SK-N-SH (cell line): ENCODE measurements around the gene NBEA. TPM values are rescaled to one million over a fixed set of nuclear protein-coding genes. Genes with fewer than 3 reads are reported as not detected.
A peak's percentile ranks its signal among the peaks of the same experiment; 100 is the strongest.

Experiments
- CTCF ChIA-PET: fragments of 300-600, 350-600 bp; formaldehyde crosslinking; extraction: SDS; loops from one replicate; lab custom pipeline; 2021; lab: Yijun Ruan, JAX
- POLR2A ChIA-PET: fragments of 350-600 bp; sonication (Branson Sonifier 250); formaldehyde crosslinking; extraction: SDS; loops from one replicate; lab custom pipeline; 2020; ENCODE audit warnings: antibody characterized with exemption, inconsistent platforms; lab: Yijun Ruan, JAX
- DNase-seq: peaks from one replicate; pipeline ENCODE4 v3.0.0; 2012
- H2AFZ ChIP-seq: fragments of 200-600 bp; sonication (generic); 2 replicates; pipeline ENCODE4 v1.8.1; 2016; ENCODE audit warnings: antibody characterized with exemption, mild to moderate bottlenecking, low read depth
- H3F3A ChIP-seq: fragments of 200-600 bp; sonication (generic); replicated peaks from 2 replicates; pipeline ENCODE3; 2016; ENCODE audit warnings: antibody characterized with exemption, mild to moderate bottlenecking; ENCODE audit not compliant: insufficient read depth
- H3K27ac ChIP-seq, 2 experiments: fragments of 200-500 bp in 1 of 2; fragments of 200-600 bp in 1 of 2; sonication (Bioruptor generic) in 1 of 2; sonication (generic), shearing (Covaris generic) in 1 of 2; 2 replicates each; pipeline versions ENCODE4 v1.5.1 to v1.6.1; 2014 to 2016; ENCODE audit warnings: low read depth in 2 of 2, inconsistent platforms in 1 of 2, low read length in 1 of 2, mild to moderate bottlenecking in 1 of 2, mixed read lengths in 1 of 2
- H3K27me3 ChIP-seq: fragments of 200-600 bp; sonication (generic), shearing (Covaris generic); 2 replicates; pipeline ENCODE4 v1.6.1; 2016; ENCODE audit warnings: mixed run types; ENCODE audit not compliant: insufficient read depth
- H3K36me3 ChIP-seq, 2 experiments: fragments of 200-500 bp in 1 of 2; fragments of 200-600 bp in 1 of 2; sonication (Bioruptor generic) in 1 of 2; sonication (generic) in 1 of 2; replicated peaks in 1 of 2; 2 replicates each; pipeline versions ENCODE3 to v1.5.1; 2014 to 2016; ENCODE audit warnings: low read length in 1 of 2, mild to moderate bottlenecking in 1 of 2; ENCODE audit not compliant: insufficient read depth in 2 of 2, control insufficient read depth in 1 of 2
- H3K4me1 ChIP-seq, 2 experiments: fragments of 200-500 bp in 1 of 2; fragments of 200-600 bp in 1 of 2; sonication (Bioruptor generic) in 1 of 2; sonication (generic), shearing (Covaris generic) in 1 of 2; 2 replicates each; pipeline versions ENCODE4 v1.5.1 to v1.6.1; 2014 to 2016; ENCODE audit warnings: low read depth in 1 of 2, low read length in 1 of 2, mixed run types in 1 of 2; ENCODE audit not compliant: insufficient read depth in 2 of 2, control insufficient read depth in 1 of 2
- H3K4me2 ChIP-seq: fragments of 200-600 bp; sonication (generic), shearing (Covaris generic); 2 replicates; pipeline ENCODE4 v1.6.1; 2017; ENCODE audit warnings: mixed run types
- H3K4me3 ChIP-seq, 2 experiments: fragments of 200-500 bp in 1 of 2; fragments of 200-600 bp in 1 of 2; sonication (Bioruptor generic) in 1 of 2; sonication (generic), shearing (Covaris generic) in 1 of 2; 2 replicates each; pipeline versions ENCODE4 v1.5.1 to v1.8.1; 2014 to 2016; ENCODE audit warnings: low read depth in 2 of 2, inconsistent platforms in 1 of 2, low read length in 1 of 2, mild to moderate bottlenecking in 1 of 2, mixed read lengths in 1 of 2, moderate library complexity in 1 of 2
- H3K79me2 ChIP-seq: fragments of 200-600 bp; sonication (generic); 2 replicates; pipeline ENCODE4 v1.8.1; 2017; ENCODE audit warnings: mild to moderate bottlenecking; ENCODE audit not compliant: insufficient read depth
- H3K9ac ChIP-seq: fragments of 200-600 bp; sonication (generic); 2 replicates; pipeline ENCODE4 v1.6.1; 2017; ENCODE audit warnings: mixed run types
- H3K9me2 ChIP-seq: fragments of 200-600 bp; sonication (generic); 2 replicates; pipeline ENCODE4 v1.6.1; 2017; ENCODE audit warnings: mixed run types
- H3K9me3 ChIP-seq: fragments of 200-600 bp; sonication (generic); 2 replicates; pipeline ENCODE4 v1.6.1; 2017; ENCODE audit warnings: mixed run types, mild to moderate bottlenecking, moderate library complexity
- H4K20me1 ChIP-seq: fragments of 200-600 bp; sonication (generic); 2 replicates; pipeline ENCODE4 v1.6.1; 2017; ENCODE audit warnings: mild to moderate bottlenecking, mixed run types; ENCODE audit not compliant: insufficient read depth
- CHD2 ChIP-seq: fragments of 150-350 bp; IDR thresholded peaks from 2 replicates; pipeline ENCODE4 v1.6.1; 2018; ENCODE audit warnings: low read length; ENCODE audit not compliant: partially characterized antibody
- EP300 ChIP-seq, 2 experiments: IDR thresholded peaks; 2 replicates each; pipeline versions ENCODE4 v1.4.0 to v1.6.1; 2012; ENCODE audit warnings: borderline replicate concordance in 1 of 2, low read depth in 1 of 2, low read length in 1 of 2
- FOXJ3 ChIP-seq: sonication (generic); formaldehyde crosslinking; IDR thresholded peaks from 2 replicates; pipeline ENCODE4 v1.5.1; 2020; ENCODE audit warnings: mild to moderate bottlenecking, missing genetic modification reagents
- FOXM1 ChIP-seq: IDR thresholded peaks from 2 replicates; pipeline ENCODE4 v1.4.0; 2012; ENCODE audit warnings: low read depth, mild to moderate bottlenecking
- GABPA ChIP-seq: IDR thresholded peaks from 2 replicates; pipeline ENCODE4 v1.4.0; 2012; ENCODE audit warnings: low read depth, mild to moderate bottlenecking
- GATA2 ChIP-seq: sonication (generic); formaldehyde crosslinking; IDR thresholded peaks from 2 replicates; pipeline ENCODE4 v1.5.0; 2020; ENCODE audit warnings: mild to moderate bottlenecking, missing genetic modification reagents
- JUND ChIP-seq: IDR thresholded peaks from 2 replicates; pipeline ENCODE4 v1.4.0; 2012
- MEF2A ChIP-seq: IDR thresholded peaks from 2 replicates; pipeline ENCODE4 v1.4.0; 2012; ENCODE audit warnings: low read depth, borderline replicate concordance
- NRF1 ChIP-seq: IDR thresholded peaks from 2 replicates; pipeline ENCODE4 v1.6.1; 2012; ENCODE audit warnings: low read depth, mild to moderate bottlenecking, low read length
- POLR2AphosphoS5 ChIP-seq: IDR thresholded peaks from 2 replicates; pipeline ENCODE4 v1.6.1; 2012; ENCODE audit warnings: low read depth, low read length
- RAD21 ChIP-seq: IDR thresholded peaks from 2 replicates; pipeline ENCODE4 v1.6.1; 2012; ENCODE audit warnings: mild to moderate bottlenecking, low read length
- RCOR1 ChIP-seq: fragments of 150-350 bp; IDR thresholded peaks from 2 replicates; pipeline ENCODE4 v1.6.1; 2017; ENCODE audit warnings: antibody characterized with exemption, low read length
- RXRA ChIP-seq: IDR thresholded peaks from 2 replicates; pipeline ENCODE4 v1.4.0; 2012; ENCODE audit warnings: low read depth, mild to moderate bottlenecking, borderline replicate concordance
- SMC3 ChIP-seq: IDR thresholded peaks from 2 replicates; pipeline ENCODE4 v1.6.1; 2012; ENCODE audit warnings: low read depth, low read length, improper control_type of control experiment
- TAF1 ChIP-seq: IDR thresholded peaks from 2 replicates; pipeline ENCODE4 v1.6.1; 2012; ENCODE audit warnings: low read depth, mild to moderate bottlenecking, low read length, moderate library complexity, borderline replicate concordance
- WGBS: methylation state at CpG from one replicate; pipeline ENCODE4 v1.1.6; 2017; ENCODE audit warnings: low lambda C conversion rate; 5-methylcytosine and 5-hydroxymethylcytosine counted together
- polyA plus RNA-seq, 3 experiments: library from polyadenylated mRNA; depleted of rRNA; stranded (reverse); fragments of >200 nt; gene quantifications; 2 replicates each; pipeline ENCODE4 v1.2.3, GENCODE V29; 2012
- TF ChIP-seq, protein P1 (sequence below): IDR thresholded peaks from 2 replicates; pipeline ENCODE4 v1.4.0; 2012; ENCODE audit warnings: low read depth, borderline replicate concordance
- TF ChIP-seq, protein P2 (sequence below): IDR thresholded peaks from 2 replicates; pipeline ENCODE4 v1.6.1; 2012; ENCODE audit warnings: mild to moderate bottlenecking, low read depth, low read length, moderate library complexity
- TF ChIP-seq, protein P3 (sequence below): IDR thresholded peaks from 2 replicates; pipeline ENCODE4; 2012
- TF ChIP-seq, protein P4 (sequence below): fragments of 150-350 bp; IDR thresholded peaks from 2 replicates; pipeline ENCODE4 v1.6.1; 2017; ENCODE audit warnings: antibody characterized with exemption, low read length, low read depth, borderline replicate concordance

Gene NBEA
- polyA plus RNA-seq, 1 of the 3 experiments (the other 2 are of a cell fraction): 12.3 TPM

DNA sequence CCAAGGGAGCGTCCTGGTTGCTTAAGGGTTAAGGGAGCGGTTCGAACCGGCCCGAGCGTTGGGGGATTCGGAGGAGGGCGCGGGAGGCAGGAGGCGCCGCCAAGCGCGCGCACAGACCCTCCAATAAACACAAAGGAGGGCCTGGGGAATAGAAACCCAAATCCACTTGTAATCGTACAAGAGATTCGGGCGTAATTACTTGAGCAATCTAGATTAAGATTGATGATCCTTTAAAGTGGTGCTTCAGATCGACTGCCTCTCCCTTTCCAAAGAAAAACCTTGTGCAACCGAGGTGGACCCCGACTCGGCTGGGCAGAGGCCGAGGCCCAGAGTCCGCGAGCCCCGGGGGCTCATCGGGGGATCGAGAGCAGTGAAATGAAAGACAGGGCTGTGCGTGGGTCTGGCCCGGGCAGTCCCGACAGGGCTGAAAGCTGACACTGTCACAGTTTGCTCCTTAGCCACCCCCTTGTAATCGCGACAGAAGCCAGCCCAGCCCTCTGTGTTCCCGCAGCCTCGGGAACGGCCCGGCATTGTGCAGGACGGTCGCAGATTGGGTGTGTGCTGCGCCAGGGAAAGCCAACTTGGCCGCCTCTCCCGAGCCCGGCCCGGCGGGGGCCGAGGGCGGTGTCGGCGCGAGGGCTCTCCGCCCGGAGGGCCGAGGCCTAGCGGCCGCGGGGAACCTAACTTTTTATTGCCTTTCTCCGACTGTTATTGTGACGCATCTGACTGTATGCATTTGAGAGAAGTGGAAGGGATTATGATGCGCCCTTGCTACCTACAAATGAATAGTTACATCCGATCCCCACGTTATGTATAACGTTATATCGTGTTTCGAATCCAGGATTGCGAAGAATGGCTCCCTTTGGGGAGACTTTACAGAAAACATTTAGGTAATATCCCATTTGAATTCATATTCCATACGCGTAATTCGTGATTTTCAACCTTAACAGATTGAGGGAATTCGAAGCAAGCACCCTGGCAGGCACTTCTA lies 528.9 kb downstream of the NBEA start:
- peak; percentile 80 for DNase-seq

More for the DNA sequence above, 528.9 kb downstream of the NBEA start:
- Histone ChIP-seq H2AFZ (peak overlapping the region; percentile 66), H4K20me1 (no peaks in the 10 kb centered on the region; the same call in 1 of the 2 replicates), H3K36me3 (peaks cover 25 to 28% of the 10 kb centered on the region in 2 experiments), H3K4me1 (peaks cover 6 to 9% of the 10 kb centered on the region in 2 experiments), H3K9me3 (no peaks in the 10 kb centered on the region; the same call in 1 of the 2 replicates), H3K4me3 (peak overlapping the region; percentile 64 to 82), H3K27me3 (no peaks in the 10 kb centered on the region), H3K4me2 (peak overlapping the region; percentile 82), H3K9ac (peak overlapping the region; percentile 89), H3K27ac (peak overlapping the region; percentile 93 to 99), H3F3A (peaks cover 46% of the 10 kb centered on the region), H3K79me2 (peaks cover 74% of the 10 kb centered on the region), H3K9me2 (no peaks in the 10 kb centered on the region)
- WGBS: 9% methylated on average over 45 of the region's 68 CpGs
- CTCF ChIA-PET: interaction anchor here (1.0 kb wide), 1 partner anchor 261 kb away, joined by 3 read pairs; no protein-coding TSS in a partner anchor
- POLR2A ChIA-PET: interaction anchor here (0.6 to 1.6 kb wide), 5 partner anchors 82 to 483 kb away, joined by 3 to 4 read pairs (median 3); no protein-coding TSS in a partner anchor
- TF ChIP-seq FOXJ3 (CRISPR knock-in tag) (peak; percentile 44; the same call in 1 of the 2 replicates), EP300 (IDR thresholded peaks at IDR 0.05; ENCODE audit: borderline replicate concordance in 1 of 2, low read depth in 1 of 2, low read length in 1 of 2) (0 out of 4 replicates have a peak, but pooled peaks of 1 of the 2 experiments have one; percentile 13), RCOR1 (peak; percentile 34), FOXM1 (0 out of 2 replicates have a peak, but pooled peaks have one; percentile 12), TAF1 (peak; percentile 56; the same call in 1 of the 2 replicates), POLR2AphosphoS5 (peak; percentile 56; the same call in 1 of the 2 replicates), RXRA (no peak), MEF2A (no peak), GABPA (no peak; the same call in 1 of the 2 replicates), CHD2 (peak; percentile 7), NRF1 (0 out of 2 replicates have a peak, but pooled peaks have one; percentile 10), GATA2 (CRISPR knock-in tag) (peak; percentile 37; the same call in 1 of the 2 replicates), JUND (peak; percentile 5; the same call in 1 of the 2 replicates), SMC3 (0 out of 2 replicates have a peak, but pooled peaks have one; percentile 0), RAD21 (peak; percentile 22)
- TF ChIP-seq, protein P1, sequence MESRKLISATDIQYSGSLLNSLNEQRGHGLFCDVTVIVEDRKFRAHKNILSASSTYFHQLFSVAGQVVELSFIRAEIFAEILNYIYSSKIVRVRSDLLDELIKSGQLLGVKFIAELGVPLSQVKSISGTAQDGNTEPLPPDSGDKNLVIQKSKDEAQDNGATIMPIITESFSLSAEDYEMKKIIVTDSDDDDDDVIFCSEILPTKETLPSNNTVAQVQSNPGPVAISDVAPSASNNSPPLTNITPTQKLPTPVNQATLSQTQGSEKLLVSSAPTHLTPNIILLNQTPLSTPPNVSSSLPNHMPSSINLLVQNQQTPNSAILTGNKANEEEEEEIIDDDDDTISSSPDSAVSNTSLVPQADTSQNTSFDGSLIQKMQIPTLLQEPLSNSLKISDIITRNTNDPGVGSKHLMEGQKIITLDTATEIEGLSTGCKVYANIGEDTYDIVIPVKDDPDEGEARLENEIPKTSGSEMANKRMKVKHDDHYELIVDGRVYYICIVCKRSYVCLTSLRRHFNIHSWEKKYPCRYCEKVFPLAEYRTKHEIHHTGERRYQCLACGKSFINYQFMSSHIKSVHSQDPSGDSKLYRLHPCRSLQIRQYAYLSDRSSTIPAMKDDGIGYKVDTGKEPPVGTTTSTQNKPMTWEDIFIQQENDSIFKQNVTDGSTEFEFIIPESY: 0 out of 2 replicates have a peak, but pooled peaks have one; percentile 24
- TF ChIP-seq, protein P2, sequence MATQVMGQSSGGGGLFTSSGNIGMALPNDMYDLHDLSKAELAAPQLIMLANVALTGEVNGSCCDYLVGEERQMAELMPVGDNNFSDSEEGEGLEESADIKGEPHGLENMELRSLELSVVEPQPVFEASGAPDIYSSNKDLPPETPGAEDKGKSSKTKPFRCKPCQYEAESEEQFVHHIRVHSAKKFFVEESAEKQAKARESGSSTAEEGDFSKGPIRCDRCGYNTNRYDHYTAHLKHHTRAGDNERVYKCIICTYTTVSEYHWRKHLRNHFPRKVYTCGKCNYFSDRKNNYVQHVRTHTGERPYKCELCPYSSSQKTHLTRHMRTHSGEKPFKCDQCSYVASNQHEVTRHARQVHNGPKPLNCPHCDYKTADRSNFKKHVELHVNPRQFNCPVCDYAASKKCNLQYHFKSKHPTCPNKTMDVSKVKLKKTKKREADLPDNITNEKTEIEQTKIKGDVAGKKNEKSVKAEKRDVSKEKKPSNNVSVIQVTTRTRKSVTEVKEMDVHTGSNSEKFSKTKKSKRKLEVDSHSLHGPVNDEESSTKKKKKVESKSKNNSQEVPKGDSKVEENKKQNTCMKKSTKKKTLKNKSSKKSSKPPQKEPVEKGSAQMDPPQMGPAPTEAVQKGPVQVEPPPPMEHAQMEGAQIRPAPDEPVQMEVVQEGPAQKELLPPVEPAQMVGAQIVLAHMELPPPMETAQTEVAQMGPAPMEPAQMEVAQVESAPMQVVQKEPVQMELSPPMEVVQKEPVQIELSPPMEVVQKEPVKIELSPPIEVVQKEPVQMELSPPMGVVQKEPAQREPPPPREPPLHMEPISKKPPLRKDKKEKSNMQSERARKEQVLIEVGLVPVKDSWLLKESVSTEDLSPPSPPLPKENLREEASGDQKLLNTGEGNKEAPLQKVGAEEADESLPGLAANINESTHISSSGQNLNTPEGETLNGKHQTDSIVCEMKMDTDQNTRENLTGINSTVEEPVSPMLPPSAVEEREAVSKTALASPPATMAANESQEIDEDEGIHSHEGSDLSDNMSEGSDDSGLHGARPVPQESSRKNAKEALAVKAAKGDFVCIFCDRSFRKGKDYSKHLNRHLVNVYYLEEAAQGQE: peak; percentile 21; the same call in 1 of the 2 replicates
- TF ChIP-seq, protein P3, sequence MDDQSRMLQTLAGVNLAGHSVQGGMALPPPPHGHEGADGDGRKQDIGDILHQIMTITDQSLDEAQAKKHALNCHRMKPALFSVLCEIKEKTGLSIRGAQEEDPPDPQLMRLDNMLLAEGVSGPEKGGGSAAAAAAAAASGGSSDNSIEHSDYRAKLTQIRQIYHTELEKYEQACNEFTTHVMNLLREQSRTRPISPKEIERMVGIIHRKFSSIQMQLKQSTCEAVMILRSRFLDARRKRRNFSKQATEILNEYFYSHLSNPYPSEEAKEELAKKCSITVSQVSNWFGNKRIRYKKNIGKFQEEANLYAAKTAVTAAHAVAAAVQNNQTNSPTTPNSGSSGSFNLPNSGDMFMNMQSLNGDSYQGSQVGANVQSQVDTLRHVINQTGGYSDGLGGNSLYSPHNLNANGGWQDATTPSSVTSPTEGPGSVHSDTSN: peak; percentile 46; the same call in 1 of the 2 replicates
- TF ChIP-seq, protein P4, sequence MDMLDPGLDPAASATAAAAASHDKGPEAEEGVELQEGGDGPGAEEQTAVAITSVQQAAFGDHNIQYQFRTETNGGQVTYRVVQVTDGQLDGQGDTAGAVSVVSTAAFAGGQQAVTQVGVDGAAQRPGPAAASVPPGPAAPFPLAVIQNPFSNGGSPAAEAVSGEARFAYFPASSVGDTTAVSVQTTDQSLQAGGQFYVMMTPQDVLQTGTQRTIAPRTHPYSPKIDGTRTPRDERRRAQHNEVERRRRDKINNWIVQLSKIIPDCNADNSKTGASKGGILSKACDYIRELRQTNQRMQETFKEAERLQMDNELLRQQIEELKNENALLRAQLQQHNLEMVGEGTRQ: no peak
